Endothelial cell (in vitro differentiated cells): ENCODE measurements around the gene CARNS1. TPM values are rescaled to one million over a fixed set of nuclear protein-coding genes. Genes with fewer than 3 reads are reported as not detected.

Source experiments
- DNase-seq: peaks from one replicate; pipeline ENCODE4 v3.0.0; 2021; ENCODE audit warnings: low spot score
- H3K27ac Mint-ChIP-seq: one replicate; pipeline ENCODE4 v1.8.0; 2021; ENCODE audit warnings: mixed read lengths, inconsistent platforms; ENCODE audit not compliant: unreplicated experiment
- H3K27me3 Mint-ChIP-seq: one replicate; pipeline ENCODE4 v1.8.0; 2021; ENCODE audit warnings: mild to moderate bottlenecking, moderate library complexity, mixed read lengths, inconsistent platforms; ENCODE audit not compliant: unreplicated experiment
- H3K36me3 Mint-ChIP-seq: one replicate; pipeline ENCODE4 v1.8.0; 2021; ENCODE audit warnings: mild to moderate bottlenecking, low read depth, mixed read lengths, inconsistent platforms; ENCODE audit not compliant: unreplicated experiment
- H3K4me1 Mint-ChIP-seq: one replicate; pipeline ENCODE4 v1.8.0; 2021; ENCODE audit warnings: mild to moderate bottlenecking, mixed read lengths, inconsistent platforms; ENCODE audit not compliant: unreplicated experiment
- H3K4me3 Mint-ChIP-seq: one replicate; pipeline ENCODE4 v1.8.0; 2021; ENCODE audit warnings: mild to moderate bottlenecking, mixed read lengths, inconsistent platforms; ENCODE audit not compliant: unreplicated experiment
- H3K9me3 Mint-ChIP-seq: one replicate; pipeline ENCODE4 v1.8.0; 2021; ENCODE audit warnings: mixed read lengths, inconsistent platforms; ENCODE audit not compliant: unreplicated experiment
- CTCF ChIP-seq: fragments of 200-600 bp; sonication (generic); IDR thresholded peaks from one replicate; pipeline ENCODE4 v1.5.0; 2021; ENCODE audit warnings: antibody characterized with exemption; ENCODE audit not compliant: unreplicated experiment
- total RNA-seq: library from RNA; stranded (reverse); fragmentation: NEBNext Ultra II Directional; extraction: Animal tissue kit (Norgen Biotek cat#: 25700); gene quantifications from one replicate; pipeline ENCODE4 v1.2.1, GENCODE V29; 2021; ENCODE audit not compliant: unreplicated experiment

Gene CARNS1
- total RNA-seq, 1 donor from 2014 or later, result not detected

GRCh38 chr11:67435031-67435726, 19.7 kb downstream of the CARNS1 start:
- Mint-ChIP-seq H3K4me3 (no peak overlapping the region), H3K4me1 (peaks cover 9% of the 10 kb centered on the region), H3K36me3 (peaks cover 25% of the 10 kb centered on the region), H3K27ac (no peak overlapping the region), H3K9me3 (no peaks in the 10 kb centered on the region), H3K27me3 (peaks cover 24% of the 10 kb centered on the region)
- TF ChIP-seq CTCF, result no peak
- no peak for DNase-seq

GRCh38 chr11:67435727-67436458, 20.4 kb downstream of the CARNS1 start:
- Mint-ChIP-seq H3K27ac (peak overlapping the region; percentile 74), H3K4me1 (peaks cover 9% of the 10 kb centered on the region), H3K27me3 (peaks cover 24% of the 10 kb centered on the region), H3K4me3 (no peak overlapping the region), H3K36me3 (peaks cover 22% of the 10 kb centered on the region), H3K9me3 (no peaks in the 10 kb centered on the region)
- no peak for DNase-seq
- TF ChIP-seq CTCF, result no peak

DNA sequence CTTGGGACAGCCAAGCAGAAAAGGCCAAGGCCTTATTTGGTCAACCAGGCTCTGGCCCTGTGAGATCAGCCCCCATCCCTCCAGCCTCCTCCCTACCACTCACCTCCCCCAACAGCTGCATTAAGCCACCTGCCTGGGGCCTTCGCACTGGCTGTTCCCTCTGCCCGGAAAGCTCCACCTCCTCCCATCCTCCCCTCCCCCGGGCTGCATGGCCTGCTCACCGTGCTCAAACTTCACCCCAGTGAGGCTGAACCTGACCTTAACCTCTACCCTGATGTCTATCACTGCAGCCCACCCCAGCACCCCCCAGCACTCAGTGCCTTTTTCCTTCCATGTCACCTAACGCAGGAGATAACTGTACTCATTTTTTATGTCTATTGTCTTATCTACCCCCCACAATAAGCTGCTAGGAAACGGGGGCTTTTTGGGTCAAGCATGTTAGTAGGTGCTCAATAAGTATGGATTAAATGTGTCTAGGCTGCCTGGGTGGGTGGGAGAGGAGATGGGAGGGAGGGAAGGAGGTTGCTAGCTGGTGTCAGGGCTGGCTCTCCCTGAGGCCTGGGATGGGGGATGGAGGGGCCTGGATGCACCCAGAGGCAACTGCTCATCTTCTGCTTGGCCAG, 21.1 kb downstream of the CARNS1 start:
- Mint-ChIP-seq H3K9me3 (no peaks in the 10 kb centered on the region), H3K4me1 (peaks cover 9% of the 10 kb centered on the region), H3K27me3 (peaks cover 24% of the 10 kb centered on the region), H3K36me3 (peaks cover 22% of the 10 kb centered on the region), H3K4me3 (peak overlapping the region; percentile 72), H3K27ac (peak overlapping the region; percentile 42)
- TF ChIP-seq CTCF, result no peak
- no peak for DNase-seq

GRCh38 chr11:67437082-67437808, 21.8 kb downstream of the CARNS1 start, which contains the start of gene PTPRCAP:
Gene PTPRCAP (minus strand): TSS chr11:67437682. CDS start chr11:67437619, 63 bp downstream.
- no peak for TF ChIP-seq CTCF
- peak within 1 kb of the TSS; percentile 72 for H3K4me3 Mint-ChIP-seq
- H3K4me1 Mint-ChIP-seq, result peaks cover 14% of the 10 kb centered on the region
- peak within 1 kb of the TSS; percentile 42 for H3K27ac Mint-ChIP-seq
- H3K36me3 Mint-ChIP-seq, result peaks cover 15% of the 10 kb centered on the region
- H3K27me3 Mint-ChIP-seq, result peaks cover 29% of the 10 kb centered on the region
- no peak for DNase-seq
- H3K9me3 Mint-ChIP-seq, result no peaks in the 10 kb centered on the region
